Epithelial cell of prostate (primary cell): ENCODE results near the gene NMNAT3.

ENCODE experiments used
- DNase-seq: peaks from one replicate; pipeline ENCODE4 v3.0.0-alpha.2; 2011; ENCODE audit warnings: low read depth, low spot score
- H3K27ac ChIP-seq: fragments of 450-650 bp; 2 replicates; pipeline ENCODE4 v1.5.1; 2017; ENCODE audit warnings: mild to moderate bottlenecking

NMNAT3 gene

DNA sequence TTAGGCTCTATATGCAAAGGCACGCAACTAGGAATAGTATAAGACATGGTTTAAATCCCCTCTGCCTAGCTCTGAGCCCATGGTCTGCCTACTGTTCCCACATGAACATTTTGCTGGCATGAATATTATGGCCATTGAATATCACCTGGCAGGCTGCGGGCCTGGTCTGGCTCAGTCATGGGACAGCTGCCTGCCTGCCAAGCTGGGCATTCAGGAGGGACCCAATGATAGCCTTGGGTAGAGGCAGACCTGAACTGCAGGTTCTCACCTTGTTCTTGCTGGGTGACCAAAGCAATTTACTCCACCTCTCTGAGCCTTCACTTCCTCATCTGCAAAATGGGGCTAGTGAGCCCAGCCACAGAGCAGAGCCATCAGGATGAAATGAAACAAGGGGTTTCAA, 149.5 kb downstream of the NMNAT3 start:
- DNase-seq = no peak

DNA sequence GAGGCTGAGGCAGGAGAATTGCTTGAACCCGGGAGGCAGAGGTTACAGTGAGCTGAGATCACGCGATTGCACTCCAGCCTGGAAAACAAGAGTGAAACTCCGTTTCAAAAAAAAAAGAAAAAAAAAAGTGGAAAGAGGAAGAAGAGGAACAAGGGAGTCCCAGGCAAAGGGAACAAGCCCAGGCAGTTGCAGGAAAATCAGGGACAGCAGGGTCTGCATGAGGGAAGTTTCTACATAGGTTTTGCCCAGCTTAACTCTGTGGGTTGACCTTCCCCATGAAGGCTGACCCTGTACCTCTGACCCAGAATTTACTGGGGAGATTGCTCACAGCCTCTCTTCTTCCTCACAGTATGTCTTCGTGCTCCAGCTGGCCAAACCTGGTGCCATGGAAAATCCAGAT, 150.5 kb downstream of the NMNAT3 start:
- H3K27ac ChIP-seq = no peak overlapping the region
- DNase-seq = no peak

More for the DNA sequence above, 149.5 kb downstream of the NMNAT3 start:
- no peak overlapping the region for H3K27ac ChIP-seq

DNA sequence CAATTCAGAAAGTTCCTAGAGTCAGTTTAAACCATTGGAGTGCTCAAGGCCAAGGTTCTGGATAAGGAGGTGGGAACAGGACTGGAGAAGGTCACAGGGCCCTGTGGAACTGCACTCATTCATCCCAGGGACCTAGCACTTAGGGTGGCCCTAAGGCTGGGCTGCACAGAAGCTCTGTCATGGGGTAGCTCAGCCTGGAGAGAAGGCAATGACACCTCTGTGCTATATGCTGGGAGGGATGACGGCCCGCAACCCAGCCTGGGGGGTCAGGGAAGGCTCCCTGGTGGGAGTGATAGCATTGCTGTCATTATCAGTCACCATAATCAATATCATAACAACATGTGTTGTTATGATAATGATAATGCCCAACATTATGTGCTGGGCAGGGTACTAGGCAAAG, 151.6 kb downstream of the NMNAT3 start:
- DNase-seq = no peak
- no peak overlapping the region for H3K27ac ChIP-seq

DNA sequence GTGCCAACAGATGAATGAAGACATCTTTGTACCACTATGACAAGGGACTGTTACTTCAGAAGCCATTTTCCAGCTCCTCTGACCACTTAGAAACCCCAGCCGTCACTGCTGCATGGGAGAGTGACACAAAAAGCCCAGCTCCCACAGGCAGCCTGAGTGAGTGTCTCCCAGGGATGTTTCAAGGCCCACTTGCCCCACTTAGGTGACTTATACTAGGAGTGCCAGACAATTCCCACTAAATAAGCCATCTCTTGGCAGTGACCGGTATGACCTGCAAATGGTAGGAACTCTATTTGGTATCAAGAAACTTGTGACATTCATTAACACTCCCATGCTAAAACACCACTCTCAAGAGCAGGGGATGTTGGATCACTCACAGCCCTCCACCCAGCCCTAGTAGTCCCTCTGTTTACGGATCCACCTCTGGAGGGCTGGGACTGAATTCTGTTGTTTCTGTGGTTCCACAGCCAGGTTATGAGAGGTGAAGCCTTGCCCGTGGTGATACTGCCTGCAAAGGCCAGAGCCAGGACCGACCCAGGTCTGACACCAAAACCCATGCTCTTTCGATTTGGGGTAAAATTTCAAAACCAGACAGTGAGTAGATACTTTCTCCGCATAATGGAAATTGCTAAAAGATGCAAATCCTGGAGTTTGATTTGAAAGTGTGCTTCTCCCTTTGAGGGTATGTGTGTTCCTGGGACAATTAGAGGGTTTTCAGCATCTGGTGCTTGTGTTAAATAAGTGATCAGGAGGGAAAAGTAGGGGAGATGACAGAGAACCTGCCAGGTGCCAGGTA, 152.7 kb downstream of the NMNAT3 start:
- DNase-seq = no peak
- no peak overlapping the region for H3K27ac ChIP-seq

- H3K27ac ChIP-seq = no peak overlapping the region
- no peak for DNase-seq
Measured at GRCh38 chr3:139523718-139524117, 154.1 kb downstream of the NMNAT3 start.

GRCh38 chr3:139523166-139523565, 154.6 kb downstream of the NMNAT3 start:
- H3K27ac ChIP-seq = no peak overlapping the region

DNA sequence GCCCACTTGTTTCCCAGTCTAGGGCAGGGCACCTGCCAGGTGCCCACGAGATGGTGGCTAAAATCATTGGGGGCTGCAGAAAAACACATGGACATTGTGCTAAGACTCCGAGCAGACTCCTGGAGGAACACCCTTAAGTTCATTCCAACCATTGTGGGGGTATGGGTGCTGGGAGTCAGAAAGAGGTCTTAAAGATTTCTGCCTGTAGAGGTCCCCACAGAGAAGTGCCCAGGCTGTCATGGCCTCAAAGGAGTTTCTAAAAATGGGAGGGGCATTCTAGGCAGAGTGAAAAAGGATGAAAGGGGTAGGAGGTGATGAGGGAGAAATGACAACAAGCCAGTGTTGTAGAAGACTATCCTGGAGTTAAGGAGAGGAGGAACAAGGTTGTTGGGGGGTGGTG, 155.4 kb downstream of the NMNAT3 start:
- no peak for DNase-seq
- no peak overlapping the region for H3K27ac ChIP-seq

More at GRCh38 chr3:139523166-139523565, 154.6 kb downstream of the NMNAT3 start:
- no peak for DNase-seq

DNA sequence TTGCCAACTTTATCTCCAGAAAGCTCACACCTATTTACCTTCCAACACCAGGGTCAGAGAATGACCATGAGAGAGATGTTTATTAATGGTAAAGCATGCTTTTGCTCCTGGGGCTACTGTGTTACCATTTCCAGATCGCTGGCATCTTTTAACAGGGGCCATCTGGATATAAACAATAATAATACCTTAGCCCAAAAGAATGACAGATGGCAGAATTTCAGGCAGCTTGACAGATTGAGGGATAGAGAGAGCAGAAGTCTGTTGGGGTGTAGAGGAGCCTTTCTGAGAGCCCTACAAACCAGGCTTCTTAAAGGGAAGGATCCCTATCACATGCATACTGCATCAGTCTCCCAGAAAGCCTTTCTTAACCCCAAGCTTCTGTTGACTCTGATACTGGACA, 156.0 kb downstream of the NMNAT3 start:
- DNase-seq = no peak
- no peak overlapping the region for H3K27ac ChIP-seq

- H3K27ac ChIP-seq = no peak overlapping the region
- no peak for DNase-seq
Measured at GRCh38 chr3:139521144-139521543, 156.6 kb downstream of the NMNAT3 start.

- no peak for DNase-seq
- no peak overlapping the region for H3K27ac ChIP-seq
Measured at GRCh38 chr3:139519998-139520737, 157.6 kb downstream of the NMNAT3 start.

GRCh38 chr3:139518926-139519842, 158.6 kb downstream of the NMNAT3 start:
- DNase-seq = no peak
- no peak overlapping the region for H3K27ac ChIP-seq

GRCh38 chr3:139518306-139518705, 159.5 kb downstream of the NMNAT3 start:
- no peak overlapping the region for H3K27ac ChIP-seq
- DNase-seq = no peak

GRCh38 chr3:139517321-139518065, 160.3 kb downstream of the NMNAT3 start:
- H3K27ac ChIP-seq = no peak overlapping the region
- DNase-seq = no peak

- H3K27ac ChIP-seq = no peak overlapping the region
- DNase-seq = no peak
Measured at GRCh38 chr3:139514741-139515140, 163.0 kb downstream of the NMNAT3 start.
